ENCODE results near the gene FANCG. TPM values are rescaled to one million over a fixed set of nuclear protein-coding genes. Genes with fewer than 3 reads are reported as not detected.

FANCG gene
- total RNA-seq, 1 donor from 2014 or later: 17.2 TPM

GRCh38 chr9:35073279-35073612 is 6.5 kb downstream of the FANCG start:
- DNase-seq (ENCODE audit: extremely low spot score in 2 of 2): no peak
- Histone ChIP-seq H3K9me3 (no peaks in the 10 kb centered on the region), H3K27ac (peak overlapping the region; percentile 96), H3K27me3 (no peaks in the 10 kb centered on the region), H3K4me3 (peak overlapping the region in 1 of 2 donors; percentile 74), H3K36me3 (peaks cover 0 to under 1% of the 10 kb centered on the region in 2 donors), H3K4me1 (peaks cover 44% of the 10 kb centered on the region)
- TF ChIP-seq POLR2A (IDR thresholded peaks at IDR 0.05) (no peak), POLR2AphosphoS5 (IDR thresholded peaks at IDR 0.05; ENCODE audit: insufficient read depth in 1 of 2, low read depth in 1 of 2) (no peak), CTCF (IDR thresholded peaks at IDR 0.05) (no peak)
- intact Hi-C loops (cut with DNase I): no loop called here

- H3K27ac ChIP-seq: peak within 1 kb of the TSS; percentile 96
- peaks cover 42% of the 10 kb centered on the region for H3K4me1 ChIP-seq
- TF ChIP-seq POLR2A (IDR thresholded peaks at IDR 0.05): peak in 1 of 2 donors; percentile 88
- peak; percentile 90 to 93 for TF ChIP-seq POLR2AphosphoS5 (IDR thresholded peaks at IDR 0.05; ENCODE audit: insufficient read depth in 1 of 2, low read depth in 1 of 2)
- no peak for TF ChIP-seq CTCF (IDR thresholded peaks at IDR 0.05)
- no peaks in the 10 kb centered on the region for H3K9me3 ChIP-seq
- H3K4me3 ChIP-seq: peak within 1 kb of the TSS; percentile 68 to 74
- peaks cover 0 to 6% of the 10 kb centered on the region in 2 donors for H3K36me3 ChIP-seq
- intact Hi-C loops (cut with DNase I): no loop called here
- DNase-seq (ENCODE audit: extremely low spot score in 2 of 2): peak; percentile 98 to 99
- H3K27me3 ChIP-seq: no peaks in the 10 kb centered on the region
Measured at GRCh38 chr9:35072461-35073278, 7.1 kb downstream of the FANCG start, which contains the start of gene VCP. VCP (minus strand) TSS chr9:35072625; CDS start chr9:35072353, 272 bp downstream.

GRCh38 chr9:35071814-35072460 is 7.8 kb downstream of the FANCG start:
- Histone ChIP-seq H3K27me3 (no peaks in the 10 kb centered on the region), H3K9me3 (no peaks in the 10 kb centered on the region), H3K27ac (peak overlapping the region; percentile 96), H3K4me1 (peaks cover 42% of the 10 kb centered on the region), H3K4me3 (peak overlapping the region; percentile 68 to 74), H3K36me3 (peaks cover 0 to 13% of the 10 kb centered on the region in 2 donors)
- intact Hi-C loops (cut with DNase I): no loop called here
- no peak for DNase-seq (ENCODE audit: extremely low spot score in 2 of 2)
- TF ChIP-seq POLR2A (IDR thresholded peaks at IDR 0.05) (peak in 1 of 2 donors; percentile 15), CTCF (IDR thresholded peaks at IDR 0.05) (peak in 1 of 3 experiments; percentile 7), POLR2AphosphoS5 (IDR thresholded peaks at IDR 0.05; ENCODE audit: insufficient read depth in 1 of 2, low read depth in 1 of 2) (no peak)

- no peaks in the 10 kb centered on the region for H3K27me3 ChIP-seq
- H3K9me3 ChIP-seq: no peaks in the 10 kb centered on the region
- intact Hi-C loops (cut with DNase I): no loop called here
- TF ChIP-seq CTCF (IDR thresholded peaks at IDR 0.05) (no peak), POLR2AphosphoS5 (IDR thresholded peaks at IDR 0.05; ENCODE audit: insufficient read depth in 1 of 2, low read depth in 1 of 2) (no peak), POLR2A (IDR thresholded peaks at IDR 0.05) (no peak)
- peaks cover 0 to 21% of the 10 kb centered on the region in 2 donors for H3K36me3 ChIP-seq
- peak overlapping the region; percentile 96 for H3K27ac ChIP-seq
- peaks cover 42% of the 10 kb centered on the region for H3K4me1 ChIP-seq
- peak overlapping the region; percentile 68 to 74 for H3K4me3 ChIP-seq
- DNase-seq (ENCODE audit: extremely low spot score in 2 of 2): no peak
Measured at GRCh38 chr9:35070823-35071813, 8.6 kb downstream of the FANCG start.

Data from vagina (tissue), 2 donors.